ENCODE measurements around the gene LRRTM1. TPM values are rescaled to one million over a fixed set of nuclear protein-coding genes. Genes with fewer than 3 reads are reported as not detected.
A peak's percentile ranks its signal among the peaks of the same experiment; 100 is the strongest.

The LRRTM1 gene
- total and polyA plus RNA-seq, 2 of the 4 experiments (the other 2 are of a cell fraction), result not detected

- Histone ChIP-seq H2BK120ac (ENCODE audit: low read depth, low read length) (no peak overlapping the region), H3K9me3 (ENCODE audit: control insufficient read depth, insufficient read depth, low read length) (no peaks in the 10 kb centered on the region), H3K27me3 (ENCODE audit: control insufficient read depth, insufficient read depth, low read length) (peaks cover 11% of the 10 kb centered on the region), H2BK5ac (ENCODE audit: low read depth, low read length, poor library complexity, severe bottlenecking) (no peak overlapping the region), H2BK15ac (ENCODE audit: low read depth, low read length) (no peak overlapping the region), H3K4ac (ENCODE audit: low read depth, low read length) (no peak overlapping the region), H3K4me3 (ENCODE audit: insufficient read depth, low read depth, low read length) (no peak overlapping the region), H2AFZ (replicated peaks; ENCODE audit: low read length, poor library complexity) (peak overlapping the region; percentile 65), H2AK9ac (replicated peaks; ENCODE audit: low read depth, low read length, poor library complexity) (no peak overlapping the region), H4K91ac (ENCODE audit: insufficient read depth, low read depth, low read length) (no peak overlapping the region), H2AK5ac (ENCODE audit: low read depth, low read length) (no peak overlapping the region), H3K9me1 (ENCODE audit: insufficient read depth, low read length) (no peaks in the 10 kb centered on the region), H3K18ac (ENCODE audit: low read depth, low read length) (no peak overlapping the region), H3K4me1 (ENCODE audit: control insufficient read depth, insufficient read depth, low read length) (no peaks in the 10 kb centered on the region), H3K9ac (ENCODE audit: low read depth, low read length) (no peak overlapping the region), H3K4me2 (ENCODE audit: low read depth, low read length) (no peak overlapping the region), H3K36me3 (ENCODE audit: control insufficient read depth, insufficient read depth, low read length) (no peaks in the 10 kb centered on the region), H3K56ac (ENCODE audit: extremely low read depth, insufficient read depth, low read length) (no peak overlapping the region), H3K27ac (ENCODE audit: insufficient read depth, low read length) (no peak overlapping the region), H4K8ac (ENCODE audit: low read depth in 2 of 2, low read length in 2 of 2) (no peak overlapping the region), H2BK20ac (ENCODE audit: low read depth, low read length) (no peak overlapping the region), H3K23ac (ENCODE audit: low read depth, low read length) (no peak overlapping the region), H4K5ac (ENCODE audit: low read depth, low read length) (no peak overlapping the region), H3K14ac (replicated peaks; ENCODE audit: low read depth, low read length) (no peak overlapping the region), H3K79me1 (ENCODE audit: low read depth in 1 of 2, low read length in 2 of 2) (no peaks in the 10 kb centered on the region), H4K20me1 (ENCODE audit: insufficient read depth, low read length) (no peaks in the 10 kb centered on the region)
- in situ Hi-C loops (cut with MboI; ENCODE audit: low sequenced_read_pairs) (loop anchor here (10.0 kb wide), 1 partner anchor 182 kb away; no protein-coding TSS in a partner anchor), intact Hi-C loops (cut with micrococcal nuclease) (loop anchor here (10.0 kb wide), 1 partner anchor 388 kb away; no protein-coding TSS in a partner anchor), dilution Hi-C loops (cut with HindIII; ENCODE audit: low sequenced_read_pairs, unreplicated experiment) (no loop called here)
- WGBS, 2 experiments (ENCODE audit: extremely low coverage in 2 of 2, insufficient read length in 1 of 2), result 0% methylated on average over 2 of the region's 42 CpGs; no CpG with 5 or more reads in 1 of the 2 experiments
- ATAC-seq (ENCODE audit: low read depth), result no peak
- TF ChIP-seq RAD21 (IDR thresholded peaks at IDR 0.05; ENCODE audit: low read length) (no peak), MAFK (IDR thresholded peaks at IDR 0.05; ENCODE audit: low read depth, low read length) (no peak), CEBPB (IDR thresholded peaks at IDR 0.05; ENCODE audit: low read depth, low read length) (no peak), MXI1 (IDR thresholded peaks at IDR 0.05; ENCODE audit: borderline replicate concordance, low read depth, low read length) (no peak), POLR2A (IDR thresholded peaks at IDR 0.05; ENCODE audit: low read depth, low read length) (no peak), NFE2L2 (IDR thresholded peaks at IDR 0.05; ENCODE audit: low read depth, low read length) (no peak), SMC3 (IDR thresholded peaks at IDR 0.05; ENCODE audit: low read depth, low read length) (no peak), USF2 (IDR thresholded peaks at IDR 0.05; ENCODE audit: low read depth, low read length) (no peak), FOS (IDR thresholded peaks at IDR 0.05; ENCODE audit: low read depth, low read length) (no peak), ELK1 (IDR thresholded peaks at IDR 0.05; ENCODE audit: borderline replicate concordance, low read depth, low read length) (no peak), RFX5 (IDR thresholded peaks at IDR 0.05; ENCODE audit: low read depth, low read length) (no peak), RCOR1 (IDR thresholded peaks at IDR 0.05; ENCODE audit: insufficient replicate concordance, low read length) (no peak), CHD1 (IDR thresholded peaks at IDR 0.05; ENCODE audit: low read depth, low read length) (no peak)
- ChIA-PET CTCF (no interaction called here), POLR2A (ENCODE audit: unreplicated experiment) (no interaction called here)
- DNase-seq, result no peak
- BruUV-seq (replicated peaks), result no TSS peak
These were observed 17.9 kb upstream of the LRRTM1 start for GRCh38 chr2:80322311-80322920.

Measured in IMR-90 (cell line).